Endodermal cell (in vitro differentiated cells): ENCODE data around the gene TMEM114. TPM values are rescaled to one million over a fixed set of nuclear protein-coding genes. Genes with fewer than 3 reads are reported as not detected.

Source experiments
- DNase-seq: peaks from one replicate; pipeline ENCODE4 v3.0.0-alpha.2; 2017
- H3K27ac ChIP-seq: 2 replicates; pipeline ENCODE4 v1.5.1; 2013; ENCODE audit warnings: mild to moderate bottlenecking, low read depth, low read length, moderate library complexity
- H3K27me3 ChIP-seq: 2 replicates; pipeline ENCODE4 v1.6.1; 2013; ENCODE audit warnings: mild to moderate bottlenecking, low read length, moderate library complexity; ENCODE audit not compliant: insufficient read depth, control insufficient read depth, poor library complexity, severe bottlenecking
- H3K36me3 ChIP-seq: 2 replicates; pipeline ENCODE4 v1.7.0; 2013; ENCODE audit warnings: mild to moderate bottlenecking, low read length, moderate library complexity; ENCODE audit not compliant: control insufficient read depth, insufficient read depth
- H3K4me1 ChIP-seq: one replicate; pipeline ENCODE4 v1.7.0; 2013; ENCODE audit warnings: low read length; ENCODE audit not compliant: control insufficient read depth, insufficient read depth
- H3K4me3 ChIP-seq: 2 replicates; pipeline ENCODE4 v1.5.1; 2013; ENCODE audit warnings: mild to moderate bottlenecking, low read length, moderate library complexity
- H3K9ac ChIP-seq: 2 replicates; pipeline ENCODE4 v1.6.1; 2013; ENCODE audit warnings: mild to moderate bottlenecking, low read length, moderate library complexity; ENCODE audit not compliant: poor library complexity, severe bottlenecking; ENCODE audit errors: extremely low read depth
- H3K9me3 ChIP-seq: 2 replicates; pipeline ENCODE4 v1.6.1; 2013; ENCODE audit warnings: mild to moderate bottlenecking, low read length, moderate library complexity; ENCODE audit not compliant: control insufficient read depth
- H3K27ac Mint-ChIP-seq: 2 replicates; pipeline ENCODE4 v1.8.0; 2020; ENCODE audit warnings: mixed read lengths
- H3K27me3 Mint-ChIP-seq: 2 replicates; pipeline ENCODE4 v1.8.0; 2021; ENCODE audit warnings: mild to moderate bottlenecking, mixed read lengths; ENCODE audit not compliant: insufficient read depth
- H3K36me3 Mint-ChIP-seq: 2 replicates; pipeline ENCODE4 v1.8.0; 2020; ENCODE audit warnings: low read depth, mixed read lengths
- H3K4me1 Mint-ChIP-seq: 2 replicates; pipeline ENCODE4 v1.8.0; 2020; ENCODE audit warnings: mixed read lengths
- H3K4me3 Mint-ChIP-seq: 2 replicates; pipeline ENCODE4 v1.8.0; 2020; ENCODE audit warnings: mild to moderate bottlenecking, moderate library complexity, mixed read lengths
- H3K9me3 Mint-ChIP-seq: 2 replicates; pipeline ENCODE4 v1.8.0; 2020; ENCODE audit warnings: mild to moderate bottlenecking, mixed read lengths
- CTCF ChIP-seq: fragments of 200-600 bp; sonication (generic); conservative IDR thresholded peaks from 2 replicates; pipeline ENCODE4 v1.5.0; 2021; ENCODE audit warnings: antibody characterized with exemption, mild to moderate bottlenecking
- WGBS, 2 experiments: methylation state at CpG; one replicate each; pipeline versions ENCODE4 v1.1.5 to v1.1.7; 2013; ENCODE audit warnings: missing lambda C conversion rate in 2 of 2, mixed read lengths in 1 of 2; ENCODE audit not compliant: insufficient coverage in 1 of 2, insufficient read length in 1 of 2; 5-methylcytosine and 5-hydroxymethylcytosine counted together
- total RNA-seq, 2 donors: library from RNA; stranded (reverse); fragmentation: NEBNext Ultra II Directional in 1 of 2; extraction: Animal tissue kit (Norgen Biotek cat#: 25700) in 1 of 2; gene quantifications; 2 replicates in 1 of 2; 3 replicates in 1 of 2; pipeline ENCODE4 v1.2.1, GENCODE V29; 2021

Gene TMEM114
- total RNA-seq, 2 donors from 2014 or later, result 0.40 TPM; not detected in 1

GRCh38 chr16:8632675-8633182 lies 42.4 kb upstream of the TMEM114 start:
- H3K27ac ChIP-seq, result no peak overlapping the region
- no peak overlapping the region for H3K4me3 ChIP-seq
- peaks cover 10% of the 10 kb centered on the region for H3K4me1 ChIP-seq
- Mint-ChIP-seq H3K27me3 (no peaks in the 10 kb centered on the region), H3K9me3 (no peaks in the 10 kb centered on the region), H3K36me3 (peaks cover 64% of the 10 kb centered on the region), H3K4me3 (no peak overlapping the region), H3K4me1 (peaks cover 15% of the 10 kb centered on the region), H3K27ac (no peak overlapping the region)
- H3K9ac ChIP-seq, result no peak overlapping the region
- H3K9me3 ChIP-seq, result no peaks in the 10 kb centered on the region
- peaks cover 78% of the 10 kb centered on the region for H3K36me3 ChIP-seq
- WGBS, 2 experiments, result 79 to 93% methylated on average over 2 to 5 of the region's 5 CpGs
- TF ChIP-seq CTCF, result no peak
- no peaks in the 10 kb centered on the region for H3K27me3 ChIP-seq
- no peak for DNase-seq

DNA sequence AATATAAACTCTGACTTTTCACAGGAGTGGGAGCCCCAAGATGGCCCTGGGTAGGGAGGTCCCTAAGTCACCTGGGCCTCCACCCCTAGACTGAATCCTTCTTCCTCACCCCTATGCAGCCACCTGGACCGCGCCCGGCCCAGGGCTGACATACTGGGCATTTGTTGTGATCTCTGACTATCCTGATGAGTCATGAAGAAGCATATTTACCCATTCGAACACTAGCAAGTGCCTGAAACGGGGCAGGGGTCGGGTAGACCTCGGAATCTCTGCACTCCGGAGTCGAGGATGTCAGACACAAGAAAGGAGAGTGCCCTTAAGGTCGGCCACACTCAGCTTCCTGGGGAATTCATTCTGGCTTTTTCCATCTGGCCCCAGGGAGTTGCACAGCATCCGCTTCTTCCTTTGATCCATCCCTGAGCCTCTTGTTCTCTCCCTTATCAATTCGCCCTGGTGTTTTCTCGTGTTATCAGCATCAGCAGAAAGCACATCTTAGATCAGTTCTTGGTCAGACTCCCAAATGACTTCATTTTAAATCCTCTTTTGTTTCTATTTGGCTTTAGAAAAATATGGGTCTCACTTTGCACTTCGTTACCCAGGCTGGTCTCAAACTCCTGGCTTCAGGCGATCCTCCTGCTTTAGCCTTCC lies 41.6 kb upstream of the TMEM114 start:
- H3K36me3 Mint-ChIP-seq, result peaks cover 66% of the 10 kb centered on the region
- 68 to 77% methylated on average over 10 to 15 of the region's 15 CpGs for WGBS, 2 experiments
- peaks cover 15% of the 10 kb centered on the region for H3K4me1 Mint-ChIP-seq
- no peaks in the 10 kb centered on the region for H3K9me3 Mint-ChIP-seq
- no peak for TF ChIP-seq CTCF
- DNase-seq, result no peak
- no peak overlapping the region for H3K4me3 ChIP-seq
- no peak overlapping the region for H3K9ac ChIP-seq
- peaks cover 10% of the 10 kb centered on the region for H3K4me1 ChIP-seq
- H3K4me3 Mint-ChIP-seq, result no peak overlapping the region
- peak overlapping the region; percentile 63 for H3K27ac Mint-ChIP-seq
- no peaks in the 10 kb centered on the region for H3K9me3 ChIP-seq
- H3K36me3 ChIP-seq, result peaks cover 78% of the 10 kb centered on the region
- H3K27me3 ChIP-seq, result no peaks in the 10 kb centered on the region
- peak overlapping the region; percentile 9 for H3K27ac ChIP-seq
- H3K27me3 Mint-ChIP-seq, result no peaks in the 10 kb centered on the region

DNA sequence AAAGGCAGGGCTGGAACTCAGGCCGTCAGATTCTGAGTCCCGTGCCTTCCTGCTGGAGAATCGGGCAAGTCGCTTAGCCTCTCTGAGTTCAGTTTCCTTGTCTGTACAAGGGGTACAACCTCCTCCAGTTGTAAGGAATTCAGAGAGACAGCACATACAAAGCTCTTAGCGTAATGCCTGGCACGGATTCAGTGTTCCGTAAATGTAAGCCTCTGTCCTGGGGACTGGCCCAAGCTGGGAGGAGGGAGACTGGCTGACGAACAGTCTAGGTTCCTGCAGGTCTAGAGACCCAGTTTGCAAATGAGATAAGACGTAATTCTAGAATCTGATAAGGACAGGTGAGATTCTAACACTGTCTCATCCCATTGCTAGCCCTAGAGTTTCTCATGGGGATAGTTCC lies 41.1 kb upstream of the TMEM114 start:
- no peaks in the 10 kb centered on the region for H3K27me3 ChIP-seq
- Mint-ChIP-seq H3K36me3 (peaks cover 65% of the 10 kb centered on the region), H3K4me3 (no peak overlapping the region)

More for the DNA sequence above, 41.1 kb upstream of the TMEM114 start:
- no peak overlapping the region for H3K4me3 ChIP-seq
- peaks cover 15% of the 10 kb centered on the region for H3K4me1 Mint-ChIP-seq
- peak overlapping the region; percentile 63 for H3K27ac Mint-ChIP-seq
- no peak for TF ChIP-seq CTCF
- H3K9ac ChIP-seq, result no peak overlapping the region
- no peak for DNase-seq
- no peaks in the 10 kb centered on the region for H3K9me3 ChIP-seq
- no peaks in the 10 kb centered on the region for H3K27me3 Mint-ChIP-seq
- no peaks in the 10 kb centered on the region for H3K9me3 Mint-ChIP-seq
- H3K36me3 ChIP-seq, result peaks cover 75% of the 10 kb centered on the region
- H3K4me1 ChIP-seq, result peaks cover 10% of the 10 kb centered on the region
- H3K27ac ChIP-seq, result peak overlapping the region; percentile 9
- WGBS, 2 experiments, result 91 to 92% methylated on average over 6 to 9 of the region's 9 CpGs
